K562 (cell line): Measurements from ENCODE around the gene PLCB1. TPM values are rescaled to one million over a fixed set of nuclear protein-coding genes. Genes with fewer than 3 reads are reported as not detected.

Source experiments
- ATAC-seq: fragments of 200-7000 bp; cut with Tn5 transposase; 3 replicates; pipeline ENCODE4 v1.9.1; 2020; ENCODE audit warnings: moderate library complexity
- BruUV-seq: library from RNA; stranded (reverse); fragments of 400-500 nt; replicated peaks from 2 replicates; lab custom pipeline; 2021; lab: Mats Ljungman, UMichigan
- CTCF ChIA-PET: fragments of 300-600 bp; formaldehyde crosslinking; extraction: SDS; loops from one replicate; lab custom pipeline; 2021; ENCODE audit warnings: low intra/inter-chr PET ratio; lab: Yijun Ruan, JAX
- POLR2A ChIA-PET: fragments of 300-600, 350-650 bp; sonication (Branson Sonifier 250); formaldehyde crosslinking; extraction: SDS; loops from one replicate; lab custom pipeline; 2021; ENCODE audit warnings: antibody characterized with exemption, inconsistent platforms; lab: Yijun Ruan, JAX
- DNase-seq, 4 experiments: peaks; one replicate each; pipeline versions ENCODE4 v3.0.0 to v3.0.0-alpha.2; 2011 to 2018; ENCODE audit warnings: low spot score in 3 of 4, mixed read lengths in 3 of 4; ENCODE audit errors: extremely low read depth in 1 of 4
- FAIRE-seq: peaks from 2 replicates; lab custom pipeline; 2011; peaks lifted over from hg19 to GRCh38; lab: Jason Lieb, UNC
- H2AFZ ChIP-seq: 2 replicates; pipeline ENCODE4 v1.6.0; 2011; ENCODE audit warnings: low read depth, low read length, control low read depth, inconsistent platforms
- H3K27ac ChIP-seq: fragments of 200-600 bp; 3 replicates; pipeline ENCODE4 v1.8.0; 2011; ENCODE audit warnings: low read depth, mild to moderate bottlenecking, control low read depth, inconsistent platforms, low read length, moderate library complexity, mixed read lengths; ENCODE audit errors: extremely low read depth
- H3K27me3 ChIP-seq, 2 experiments: fragments of 300-600 bp in 1 of 2; 2 replicates in 1 of 2; 3 replicates in 1 of 2; pipeline versions ENCODE4 v1.6.0 to v1.8.0; 2011; ENCODE audit warnings: inconsistent platforms in 2 of 2, low read length in 2 of 2, mild to moderate bottlenecking in 1 of 2, mixed read lengths in 1 of 2, moderate library complexity in 1 of 2; ENCODE audit not compliant: control insufficient read depth in 2 of 2, insufficient read depth in 2 of 2
- H3K36me3 ChIP-seq: fragments of 300-600 bp; 3 replicates; pipeline ENCODE4 v1.8.0; 2011; ENCODE audit warnings: mild to moderate bottlenecking, low read length, inconsistent platforms; ENCODE audit not compliant: control insufficient read depth, insufficient read depth
- H3K4me1 ChIP-seq, 2 experiments: fragments of 200-600 bp in 1 of 2; replicated peaks in 1 of 2; 2 replicates in 1 of 2; 3 replicates in 1 of 2; pipeline versions ENCODE4 v1.5.1 to v1.8.0; 2011; ENCODE audit warnings: inconsistent platforms in 2 of 2, low read length in 2 of 2, mild to moderate bottlenecking in 1 of 2, mixed read lengths in 1 of 2, moderate library complexity in 1 of 2; ENCODE audit not compliant: control insufficient read depth in 2 of 2, insufficient read depth in 2 of 2
- H3K4me2 ChIP-seq: 2 replicates; pipeline ENCODE4 v1.6.1; 2011; ENCODE audit warnings: low read length, control low read depth, inconsistent platforms, mixed read lengths; ENCODE audit not compliant: insufficient read depth
- H3K4me3 ChIP-seq: fragments of 200-600 bp; sonication (generic), shearing (Covaris generic); 2 replicates; pipeline ENCODE4 v1.5.1; 2016; ENCODE audit warnings: control low read depth, inconsistent platforms
- H3K79me2 ChIP-seq: fragments of 200-600 bp; 3 replicates; pipeline ENCODE4 v1.8.0; 2011; ENCODE audit warnings: low read length, inconsistent platforms; ENCODE audit not compliant: control insufficient read depth, insufficient read depth
- H3K9ac ChIP-seq, 2 experiments: 2 replicates each; pipeline versions ENCODE4 v1.6.0 to v1.6.1; 2011; ENCODE audit warnings: low read depth in 2 of 2, low read length in 2 of 2, control low read depth in 1 of 2, inconsistent platforms in 1 of 2, mild to moderate bottlenecking in 1 of 2, mixed read lengths in 1 of 2; ENCODE audit not compliant: insufficient read depth in 1 of 2
- H3K9me1 ChIP-seq: one replicate; pipeline ENCODE4 v1.6.0; 2011; ENCODE audit warnings: inconsistent platforms, mild to moderate bottlenecking, low read length, moderate library complexity; ENCODE audit not compliant: control insufficient read depth, insufficient read depth
- H3K9me3 ChIP-seq: replicated peaks from 2 replicates; pipeline ENCODE4 v1.5.1; 2011; ENCODE audit warnings: low read depth, low read length, inconsistent platforms; ENCODE audit not compliant: control insufficient read depth, insufficient read depth
- H4K20me1 ChIP-seq: replicated peaks from 2 replicates; pipeline ENCODE4 v1.6.1; 2011; ENCODE audit warnings: low read length, inconsistent platforms, mixed read lengths; ENCODE audit not compliant: control insufficient read depth, insufficient read depth
- ELK3 ChIP-seq: fragments of 450-650 bp; formaldehyde crosslinking; IDR thresholded peaks from 2 replicates; pipeline ENCODE4 v1.4.0; 2020; ENCODE audit warnings: mild to moderate bottlenecking
- MAFF ChIP-seq: IDR thresholded peaks from 2 replicates; pipeline ENCODE4 v1.6.1; 2012; ENCODE audit warnings: low read length, improper control_type of control experiment
- WGBS: fragments of 100-300 bp; shearing (Covaris generic); methylation state at CpG from one replicate; pipeline ENCODE4 v1.1.6; 2016; ENCODE audit warnings: low coverage, mixed read lengths; ENCODE audit not compliant: insufficient coverage; ENCODE audit errors: missing lambda C conversion rate; 5-methylcytosine and 5-hydroxymethylcytosine counted together
- in situ Hi-C: fragments of 300-500 bp; cut with MboI; formaldehyde crosslinking; loops from 4 replicates; pipeline ENCODE4 v1.15.0; 2018; ENCODE audit warnings: inconsistent platforms, mixed read lengths
- intact Hi-C: fragments of 100-400 bp; cut with micrococcal nuclease; formaldehyde crosslinking; loops from 2 replicates; pipeline ENCODE4 v1.14.2; 2022
- polyA plus RNA-seq, 8 experiments: library from polyadenylated mRNA; depleted of rRNA in 4 of 8; stranded (reverse) in 5 of 8; unstranded in 3 of 8; fragments of >200 nt; fragmentation: Nextera tagmentation in 2 of 8; fragmentation: Illumina TruSeq in 1 of 8; extraction: Ambion mirVana in 2 of 8; extraction: Trizol in 1 of 8; gene quantifications; 2 replicates each; pipeline versions ENCODE4 v1.2.1 to v1.2.3, GENCODE V29; 2011 to 2014; ENCODE audit warnings: inconsistent platforms in 1 of 8, missing spikeins in 1 of 8
- total RNA-seq, 7 experiments: library from RNA; depleted of rRNA in 6 of 7; stranded (reverse); fragments of >200 nt in 6 of 7; fragmentation: Illumina TruSeq in 2 of 7; extraction: Trizol in 2 of 7; gene quantifications; 2 replicates each; pipeline versions ENCODE4 v1.2.1 to v1.2.3, GENCODE V29; 2011 to 2021; ENCODE audit warnings: low replicate concordance in 1 of 7

Gene PLCB1
- total and polyA plus RNA-seq, 9 of the 15 experiments (the other 6 are each of a cell fraction or from before 2014, with no cell fraction given): 0.34 to 3.1 (median 1.3) TPM

GRCh38 chr20:8161264-8162071 is 29.4 kb downstream of the PLCB1 start (continued):
- TF ChIP-seq ELK3 (CRISPR knock-in tag): no peak
- TF ChIP-seq, all 486 proteins: peak for 0

GRCh38 chr20:8162610-8163009 is 30.5 kb downstream of the PLCB1 start:
- no peaks in the 10 kb centered on the region for H3K79me2 ChIP-seq
- DNase-seq (no peak), FAIRE-seq (no peak)
- no peak overlapping the region for H2AFZ ChIP-seq
- no peaks in the 10 kb centered on the region for H3K4me1 ChIP-seq
- H3K4me2 ChIP-seq: no peak overlapping the region
- BruUV-seq: no TSS peak
- no peaks in the 10 kb centered on the region for H3K9me1 ChIP-seq
- no peaks in the 10 kb centered on the region for H3K36me3 ChIP-seq
- TF ChIP-seq MAFF: no peak
- TF ChIP-seq, all 486 proteins: peak for 0
- Histone ChIP-seq H3K9me3 (no peaks in the 10 kb centered on the region), H3K27me3 (no peaks in the 10 kb centered on the region), H4K20me1 (no peaks in the 10 kb centered on the region), H3K9ac (no peak overlapping the region), H3K4me3 (no peak overlapping the region), H3K27ac (no peak overlapping the region)
- POLR2A ChIA-PET: no interaction called here
- CTCF ChIA-PET: no interaction called here
- in situ Hi-C loops (no loop called here), intact Hi-C loops (no loop called here)
- 0% methylated on average over 2 of the region's 2 CpGs for whole genome bisulfite sequencing
- no peak for ATAC-seq
